IMR-90 (cell line): ENCODE results near the gene FRMD3. TPM values are rescaled to one million over a fixed set of nuclear protein-coding genes. Genes with fewer than 3 reads are reported as not detected.

Experiments used
- ATAC-seq: fragments of 200-7000 bp; cut with Tn5 transposase; 2 replicates; pipeline ENCODE4 v1.9.1; 2020; ENCODE audit warnings: low read depth, mild to moderate bottlenecking, moderate library complexity
- BruUV-seq: library from RNA; stranded (reverse); fragments of 400-500 nt; replicated peaks from 2 replicates; lab custom pipeline; 2021; lab: Mats Ljungman, UMichigan
- CTCF ChIA-PET: fragments of 300-600 bp; formaldehyde crosslinking; extraction: SDS; loops from one replicate; lab custom pipeline; 2021; ENCODE audit warnings: antibody characterized with exemption; lab: Yijun Ruan, JAX
- POLR2A ChIA-PET: fragments of 300-600 bp; sonication (Branson Sonifier 250); formaldehyde crosslinking; loops from one replicate; lab custom pipeline; 2022; ENCODE audit warnings: antibody characterized with exemption; ENCODE audit not compliant: unreplicated experiment; lab: Charles Lee
- DNase-seq: peaks from one replicate; pipeline ENCODE4 v3.0.0; 2013
- H2AFZ ChIP-seq: replicated peaks from 2 replicates; pipeline ENCODE3; 2013; ENCODE audit warnings: low read length, mild to moderate bottlenecking; ENCODE audit not compliant: poor library complexity
- H2AK5ac ChIP-seq: 2 replicates; pipeline ENCODE4 v1.6.1; 2013; ENCODE audit warnings: low read depth, low read length, inconsistent platforms
- H2AK9ac ChIP-seq: replicated peaks from 2 replicates; pipeline ENCODE3; 2013; ENCODE audit warnings: mild to moderate bottlenecking, low read depth, low read length, moderate library complexity; ENCODE audit not compliant: poor library complexity
- H2BK120ac ChIP-seq: 2 replicates; pipeline ENCODE4 v1.6.1; 2013; ENCODE audit warnings: low read depth, low read length, inconsistent platforms
- H2BK15ac ChIP-seq: 3 replicates; pipeline ENCODE4 v1.6.1; 2013; ENCODE audit warnings: low read depth, low read length, inconsistent platforms
- H2BK20ac ChIP-seq: 2 replicates; pipeline ENCODE4 v1.6.1; 2013; ENCODE audit warnings: low read depth, mild to moderate bottlenecking, inconsistent platforms, low read length, moderate library complexity
- H2BK5ac ChIP-seq: 2 replicates; pipeline ENCODE4 v1.6.1; 2013; ENCODE audit warnings: mild to moderate bottlenecking, low read depth, low read length, inconsistent platforms; ENCODE audit not compliant: poor library complexity, severe bottlenecking
- H3K14ac ChIP-seq: replicated peaks from 2 replicates; pipeline ENCODE4 v1.6.1; 2013; ENCODE audit warnings: low read depth, low read length, inconsistent platforms
- H3K18ac ChIP-seq: 2 replicates; pipeline ENCODE4 v1.6.1; 2013; ENCODE audit warnings: low read depth, low read length, control low read depth
- H3K23ac ChIP-seq: 2 replicates; pipeline ENCODE4 v1.6.1; 2013; ENCODE audit warnings: low read depth, low read length, inconsistent platforms
- H3K27ac ChIP-seq: 2 replicates; pipeline ENCODE4 v1.5.1; 2013; ENCODE audit warnings: mild to moderate bottlenecking, control low read depth, low read length; ENCODE audit not compliant: insufficient read depth
- H3K27me3 ChIP-seq: 2 replicates; pipeline ENCODE4 v1.6.1; 2013; ENCODE audit warnings: low read length; ENCODE audit not compliant: control insufficient read depth, insufficient read depth
- H3K36me3 ChIP-seq: 2 replicates; pipeline ENCODE4 v1.6.1; 2013; ENCODE audit warnings: low read length, mixed read lengths; ENCODE audit not compliant: control insufficient read depth, insufficient read depth
- H3K4ac ChIP-seq: 2 replicates; pipeline ENCODE4 v1.6.1; 2013; ENCODE audit warnings: low read depth, low read length, inconsistent platforms
- H3K4me1 ChIP-seq: 2 replicates; pipeline ENCODE4 v1.6.1; 2013; ENCODE audit warnings: low read length, mixed read lengths; ENCODE audit not compliant: control insufficient read depth, insufficient read depth
- H3K4me2 ChIP-seq: 2 replicates; pipeline ENCODE4 v1.6.1; 2013; ENCODE audit warnings: low read depth, mild to moderate bottlenecking, control low read depth, low read length, moderate library complexity
- H3K4me3 ChIP-seq: 2 replicates; pipeline ENCODE4 v1.5.1; 2013; ENCODE audit warnings: low read depth, mild to moderate bottlenecking, control low read depth, low read length, moderate library complexity; ENCODE audit not compliant: insufficient read depth
- H3K56ac ChIP-seq: 2 replicates; pipeline ENCODE4 v1.6.1; 2013; ENCODE audit warnings: low read length, inconsistent platforms; ENCODE audit not compliant: insufficient read depth; ENCODE audit errors: extremely low read depth
- H3K79me1 ChIP-seq, 2 experiments: 2 replicates each; pipeline ENCODE4 v1.6.1; 2013; ENCODE audit warnings: low read length in 2 of 2, inconsistent platforms in 1 of 2, low read depth in 1 of 2
- H3K9ac ChIP-seq: 2 replicates; pipeline ENCODE4 v1.6.1; 2013; ENCODE audit warnings: low read depth, low read length, control low read depth
- H3K9me1 ChIP-seq: 2 replicates; pipeline ENCODE4 v1.6.1; 2013; ENCODE audit warnings: low read length, inconsistent platforms; ENCODE audit not compliant: insufficient read depth
- H3K9me3 ChIP-seq: 2 replicates; pipeline ENCODE4 v1.6.1; 2013; ENCODE audit warnings: low read length; ENCODE audit not compliant: control insufficient read depth, insufficient read depth
- H4K20me1 ChIP-seq: 2 replicates; pipeline ENCODE4 v1.6.1; 2013; ENCODE audit warnings: low read length, inconsistent platforms; ENCODE audit not compliant: insufficient read depth
- H4K5ac ChIP-seq: 2 replicates; pipeline ENCODE4 v1.6.1; 2013; ENCODE audit warnings: mild to moderate bottlenecking, low read depth, low read length, control low read depth
- H4K8ac ChIP-seq, 2 experiments: 2 replicates each; pipeline ENCODE4 v1.6.1; 2013; ENCODE audit warnings: low read depth in 2 of 2, low read length in 2 of 2, control low read depth in 1 of 2, inconsistent platforms in 1 of 2
- H4K91ac ChIP-seq: 2 replicates; pipeline ENCODE4 v1.6.1; 2013; ENCODE audit warnings: low read depth, low read length, inconsistent platforms; ENCODE audit not compliant: insufficient read depth
- CHD1 ChIP-seq: IDR thresholded peaks from 2 replicates; pipeline ENCODE4 v1.6.1; 2012; ENCODE audit warnings: low read depth, low read length, improper control_type of control experiment
- MAFK ChIP-seq: IDR thresholded peaks from 2 replicates; pipeline ENCODE4 v1.6.1; 2012; ENCODE audit warnings: low read depth, low read length, improper control_type of control experiment
- RCOR1 ChIP-seq: IDR thresholded peaks from 2 replicates; pipeline ENCODE4 v1.6.1; 2012; ENCODE audit warnings: mild to moderate bottlenecking, low read length, improper control_type of control experiment; ENCODE audit not compliant: insufficient replicate concordance
- USF2 ChIP-seq: fragments of 150-350 bp; IDR thresholded peaks from 2 replicates; pipeline ENCODE4 v1.6.1; 2017; ENCODE audit warnings: mild to moderate bottlenecking, antibody characterized with exemption, low read length, low read depth
- WGBS, 2 experiments: methylation state at CpG; one replicate each; pipeline versions ENCODE4 v1.1.5 to v1.1.7; 2013; ENCODE audit warnings: missing lambda C conversion rate in 2 of 2; ENCODE audit not compliant: insufficient read length in 1 of 2; ENCODE audit errors: extremely low coverage in 2 of 2; 5-methylcytosine and 5-hydroxymethylcytosine counted together
- dilution Hi-C: fragments of 300-500 bp; cut with HindIII; formaldehyde crosslinking; loops from one replicate; pipeline ENCODE4 v1.14.3; 2018; ENCODE audit warnings: low sequenced_read_pairs; ENCODE audit not compliant: unreplicated experiment
- in situ Hi-C: fragments of 300-500 bp; cut with MboI; formaldehyde crosslinking; loops from 3 replicates; pipeline ENCODE4 v1.14.3; 2019; ENCODE audit warnings: low sequenced_read_pairs, inconsistent platforms, mixed read lengths
- intact Hi-C: fragments of 100-400 bp; cut with micrococcal nuclease; formaldehyde crosslinking; loops from 2 replicates; pipeline ENCODE4 v1.10.0; 2022
- polyA plus RNA-seq, 3 experiments: library from polyadenylated mRNA; depleted of rRNA; stranded (reverse); fragments of >200 nt; gene quantifications; 2 replicates each; pipeline ENCODE4 v1.2.3, GENCODE V29; 2012; ENCODE audit warnings: low replicate concordance in 1 of 3
- total RNA-seq: library from RNA; depleted of rRNA; stranded (reverse); fragments of >200 nt; gene quantifications from 2 replicates; pipeline ENCODE4 v1.2.3, GENCODE V29; 2012

The FRMD3 gene
- total and polyA plus RNA-seq, 2 of the 4 experiments (the other 2 are of a cell fraction), result 0.02 to 0.18 TPM

- Histone ChIP-seq H3K56ac (no peak overlapping the region), H2AFZ (no peak overlapping the region), H3K4ac (no peak overlapping the region), H4K5ac (no peak overlapping the region), H3K14ac (no peak overlapping the region), H3K4me3 (no peak overlapping the region), H3K36me3 (no peaks in the 10 kb centered on the region), H2BK15ac (no peak overlapping the region), H4K20me1 (no peaks in the 10 kb centered on the region), H3K4me1 (no peaks in the 10 kb centered on the region), H3K79me1 (no peaks in the 10 kb centered on the region), H3K27ac (no peak overlapping the region), H2BK20ac (no peak overlapping the region), H2BK120ac (no peak overlapping the region), H3K9ac (no peak overlapping the region), H3K9me3 (no peaks in the 10 kb centered on the region), H2BK5ac (no peak overlapping the region), H2AK5ac (no peak overlapping the region), H3K18ac (no peak overlapping the region), H3K4me2 (no peak overlapping the region), H3K27me3 (no peaks in the 10 kb centered on the region), H4K8ac (no peak overlapping the region), H3K9me1 (no peaks in the 10 kb centered on the region), H4K91ac (no peak overlapping the region), H3K23ac (no peak overlapping the region), H2AK9ac (no peak overlapping the region)
- no TSS peak for BruUV-seq
- ATAC-seq (no peak), DNase-seq (no peak)
- TF ChIP-seq MAFK (no peak), CHD1 (no peak), RCOR1 (no peak), USF2 (no peak)
- dilution Hi-C loops (no loop called here), in situ Hi-C loops (no loop called here), intact Hi-C loops (no loop called here)
- ChIA-PET POLR2A (no interaction called here), CTCF (no interaction called here)
- 20% methylated on average over 1 of the region's 3 CpGs; no CpG with 5 or more reads in 1 of the 2 experiments for WGBS, 2 experiments
Observed at GRCh38 chr9:83198371-83198770, 339.8 kb downstream of the FRMD3 start.
